HG03025 (cell line): ENCODE data around the gene LRRC47.

Experiments
- ATAC-seq: cut with Tn5 transposase; IDR thresholded peaks from one replicate; pipeline ENCODE4 v1.9.1; 2021; ENCODE audit warnings: mild to moderate bottlenecking, moderate library complexity; ENCODE audit not compliant: unreplicated experiment, low FRiP score

Gene LRRC47

GRCh38 chr1:3796215-3797061, at the start of gene LRRC47:
Gene LRRC47 (minus strand): TSS chr1:3796498. CDS start chr1:3796476, 22 bp downstream.
- peak; percentile 84 for ATAC-seq

- ATAC-seq: no peak
Measured at GRCh38 chr1:3842912-3843311, 46.6 kb upstream of the LRRC47 start.

- ATAC-seq: no peak
Measured at GRCh38 chr1:3841491-3841890, 45.2 kb upstream of the LRRC47 start.

GRCh38 chr1:3838788-3839187, 42.5 kb upstream of the LRRC47 start:
- ATAC-seq: no peak

GRCh38 chr1:3837685-3838084, 41.4 kb upstream of the LRRC47 start:
- no peak for ATAC-seq

DNA sequence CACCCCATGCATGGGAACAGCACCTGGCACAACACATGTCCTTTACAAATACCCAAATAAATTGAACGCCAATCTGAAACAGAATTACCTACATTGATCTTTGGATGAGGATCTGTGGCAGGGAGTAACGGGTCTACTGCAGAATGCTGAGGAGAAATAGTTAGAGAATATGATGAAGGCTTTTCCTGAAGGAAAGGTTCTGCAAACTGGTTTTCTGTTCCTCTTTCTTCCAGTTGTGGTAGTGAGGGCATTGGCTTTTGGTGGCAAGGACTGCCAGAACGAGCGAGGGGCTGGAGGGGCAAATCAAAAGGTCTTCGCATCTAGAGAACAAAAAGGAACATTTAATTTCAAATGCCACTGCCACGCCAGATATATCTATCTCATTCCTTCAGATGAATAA, 40.9 kb upstream of the LRRC47 start:
- ATAC-seq: no peak

GRCh38 chr1:3836421-3836820, 40.1 kb upstream of the LRRC47 start:
- no peak for ATAC-seq

DNA sequence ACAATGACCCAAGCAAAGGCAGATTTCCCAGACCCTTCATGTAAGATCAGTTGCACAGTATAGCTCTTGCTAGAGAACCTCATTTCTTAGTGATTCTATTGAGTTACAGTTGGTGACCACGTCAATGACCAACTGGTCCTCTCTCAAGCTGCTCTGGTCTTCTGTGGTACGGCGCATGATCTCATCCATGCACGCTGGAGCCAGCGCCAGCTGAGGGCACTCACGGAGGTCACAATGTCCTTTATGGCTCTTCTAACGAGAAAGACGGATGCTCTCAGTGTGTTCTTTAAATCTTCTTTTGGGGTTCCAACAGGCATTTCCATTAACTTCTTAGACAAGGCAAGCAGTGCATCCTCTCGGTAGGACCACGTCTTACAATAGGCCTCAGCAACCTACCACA, 38.4 kb upstream of the LRRC47 start:
- no peak for ATAC-seq

DNA sequence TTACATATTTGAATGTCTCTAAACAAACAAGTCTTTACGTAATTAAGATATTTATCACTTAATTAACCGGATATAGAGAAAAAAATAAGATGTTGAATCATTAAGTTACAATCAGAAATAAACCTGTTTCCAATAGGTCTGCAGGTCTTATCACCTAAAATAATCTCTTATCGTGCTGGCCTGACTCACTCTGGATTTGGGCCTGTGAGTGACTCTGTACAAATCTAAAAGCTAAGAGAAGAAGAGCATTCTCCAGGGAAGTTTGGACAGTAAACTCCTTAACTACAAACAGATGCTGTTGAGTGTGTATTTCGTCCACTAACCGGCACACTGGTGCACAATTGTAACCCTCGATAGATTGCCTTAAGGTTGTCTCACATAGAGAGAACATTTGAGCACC, 35.4 kb upstream of the LRRC47 start:
- ATAC-seq: no peak

DNA sequence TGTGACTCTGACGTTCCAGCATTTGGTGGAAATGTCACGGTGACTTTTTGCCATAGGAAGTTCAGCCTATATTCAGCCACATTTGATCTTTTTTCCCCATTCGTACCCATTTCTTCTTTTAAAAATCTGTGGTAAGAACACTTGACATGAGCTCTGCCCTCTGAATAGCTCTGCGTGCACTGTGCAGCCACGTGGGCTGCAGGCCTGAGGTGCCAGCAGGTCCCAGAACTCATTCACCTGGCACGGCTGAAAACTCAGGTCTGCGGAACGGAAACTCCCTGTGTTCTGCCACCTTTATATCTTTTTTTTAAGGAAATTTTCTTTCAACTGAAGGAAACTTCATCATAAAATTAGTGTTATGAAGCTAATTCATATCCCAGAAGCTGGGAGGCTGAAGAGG, 32.1 kb upstream of the LRRC47 start:
- ATAC-seq: no peak

DNA sequence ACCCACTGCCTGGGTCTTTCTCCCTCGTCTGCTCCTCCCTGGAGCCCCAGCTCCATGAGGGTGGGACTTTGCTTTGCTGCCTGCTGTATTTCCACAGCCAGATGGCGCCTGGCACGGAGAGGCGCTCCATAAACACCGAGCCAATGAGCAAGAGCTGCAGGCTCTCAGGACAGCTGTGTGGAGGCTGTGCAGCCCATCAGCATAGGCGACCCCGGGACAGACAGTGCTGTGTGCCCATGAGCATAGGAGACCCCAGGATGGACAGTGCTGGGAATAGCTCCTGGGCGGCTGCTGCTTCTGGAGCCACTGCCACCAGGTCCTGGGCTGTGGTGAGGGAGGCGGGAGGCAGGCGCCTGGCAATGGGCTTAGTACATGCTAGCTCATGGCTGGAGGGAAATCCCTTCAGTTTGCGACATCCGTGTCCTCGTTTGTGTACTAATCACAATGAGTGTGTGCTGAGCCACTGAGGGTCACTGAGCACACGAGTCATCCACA, 31.6 kb upstream of the LRRC47 start:
- ATAC-seq: no peak

- no peak for ATAC-seq
Measured at GRCh38 chr1:3825356-3825755, 29.1 kb upstream of the LRRC47 start.

DNA sequence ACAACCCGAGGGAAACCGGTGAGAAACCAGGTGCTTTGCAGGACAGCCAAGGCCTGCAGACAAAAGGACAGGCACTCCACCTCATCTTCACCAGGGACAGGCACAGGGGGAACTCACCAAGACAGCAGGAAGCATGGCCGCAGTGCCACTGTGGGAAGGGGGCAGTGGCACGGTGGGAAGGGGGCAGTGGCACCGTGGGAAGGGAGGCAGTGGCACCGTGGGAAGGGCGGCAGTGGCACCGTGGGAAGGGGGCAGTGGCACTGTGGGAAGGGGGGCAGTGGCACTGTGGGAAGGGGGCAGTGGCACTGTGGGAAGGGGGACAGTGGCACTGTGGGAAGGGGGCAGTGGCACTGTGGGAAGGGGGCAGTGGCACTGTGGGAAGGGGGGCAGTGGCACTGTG, 28.4 kb upstream of the LRRC47 start:
- ATAC-seq: no peak

- ATAC-seq: no peak
Measured at GRCh38 chr1:3822421-3822820, 26.1 kb upstream of the LRRC47 start.

DNA sequence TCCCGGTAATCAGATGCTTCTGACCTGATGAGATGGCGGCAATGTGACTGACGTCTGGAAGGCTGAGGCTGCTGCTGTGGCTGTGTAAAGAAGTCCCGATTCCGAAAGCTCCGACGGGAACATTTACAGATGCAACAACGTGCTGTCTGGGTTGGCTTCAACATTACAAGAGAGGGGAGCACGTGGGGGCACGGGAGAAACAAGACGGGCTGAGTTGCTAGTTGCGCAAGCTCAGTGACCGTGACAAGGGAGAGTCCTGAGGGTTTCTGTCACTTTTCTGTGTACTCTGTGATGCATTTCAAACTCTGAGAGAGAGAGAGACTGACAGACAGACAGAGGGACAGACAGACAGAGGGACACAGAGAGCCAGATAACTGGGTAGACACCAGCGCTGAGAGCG, 25.6 kb upstream of the LRRC47 start:
- no peak for ATAC-seq

GRCh38 chr1:3821447-3821846, 25.1 kb upstream of the LRRC47 start:
- ATAC-seq: no peak

GRCh38 chr1:3821004-3821403, 24.7 kb upstream of the LRRC47 start:
- no peak for ATAC-seq

DNA sequence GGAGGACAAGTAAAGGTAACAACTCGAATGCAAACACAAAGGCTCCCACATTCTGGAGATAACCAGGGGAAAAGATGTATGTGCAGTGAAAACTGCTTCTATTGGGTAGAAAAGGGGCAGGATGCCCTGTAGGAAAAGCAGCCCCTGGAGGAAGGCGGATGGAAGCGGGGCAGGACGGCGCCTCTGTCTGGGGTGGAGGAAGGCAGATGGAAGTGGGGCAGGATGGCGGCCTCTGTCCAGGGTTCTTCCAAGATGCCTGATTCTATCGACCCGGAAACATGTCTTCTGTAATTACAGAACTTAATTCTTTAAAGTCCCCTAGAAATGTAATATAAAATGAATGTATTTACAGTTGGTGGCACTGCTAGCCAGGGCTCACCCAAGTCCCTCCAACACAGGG, 24.0 kb upstream of the LRRC47 start:
- no peak for ATAC-seq

DNA sequence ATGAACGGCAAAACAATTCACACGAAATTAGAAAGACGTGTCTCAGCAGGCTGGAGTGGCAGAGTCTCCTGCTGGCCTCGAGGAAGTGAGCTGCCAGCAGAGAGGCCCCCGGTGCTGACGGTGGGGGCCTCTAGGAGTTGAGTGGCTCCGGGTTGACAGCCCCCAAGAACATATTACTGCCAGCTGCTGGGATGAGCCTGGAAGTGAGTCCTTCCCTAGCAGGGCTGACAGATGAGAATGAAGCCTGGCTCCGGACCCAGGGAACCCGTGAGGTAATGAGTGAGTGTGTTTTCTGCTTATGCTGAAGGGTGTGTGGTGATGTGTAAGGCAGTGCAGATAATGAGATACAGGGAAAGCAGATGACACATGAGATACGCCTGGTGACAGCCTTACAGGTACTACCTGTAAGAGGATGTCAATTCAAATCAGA, 23.5 kb upstream of the LRRC47 start:
- ATAC-seq: no peak

DNA sequence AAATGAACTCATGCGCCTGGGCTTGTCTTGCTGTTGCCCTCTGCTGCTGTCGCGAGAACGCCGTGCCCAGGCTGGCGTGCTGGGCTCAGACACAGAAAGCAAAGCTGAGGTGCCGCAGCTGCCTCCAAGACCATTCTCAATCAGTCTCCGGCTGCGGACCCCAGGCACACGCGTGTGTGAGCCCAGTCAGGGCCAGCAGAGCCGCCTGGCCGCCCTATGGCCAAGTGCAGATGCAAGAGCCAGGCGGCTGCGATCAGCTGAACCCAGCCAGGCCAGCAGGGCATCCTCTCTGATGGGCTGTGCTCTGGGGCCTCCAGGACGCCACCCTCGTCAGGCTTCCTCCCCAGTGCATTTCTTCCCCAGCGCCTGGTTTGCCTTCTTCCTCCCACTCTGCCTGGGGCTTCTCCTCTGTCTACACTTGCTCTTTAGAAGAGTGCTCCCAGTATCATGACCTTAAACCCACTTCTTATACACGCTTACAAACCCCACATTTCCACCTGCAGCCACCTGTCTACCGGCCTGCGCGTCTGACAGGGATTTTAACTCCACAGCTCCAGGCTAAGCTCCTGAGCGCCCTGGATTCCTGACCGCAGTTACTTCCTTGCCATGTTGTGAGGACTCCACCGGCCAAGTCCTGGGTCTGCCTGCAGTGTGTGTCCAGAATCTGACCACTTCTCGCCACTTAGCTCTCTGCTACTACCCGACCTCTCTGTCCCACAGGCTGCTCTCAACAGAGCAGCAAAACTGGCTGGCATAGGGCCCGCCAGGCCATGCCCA, 21.7 kb upstream of the LRRC47 start:
- ATAC-seq: no peak

DNA sequence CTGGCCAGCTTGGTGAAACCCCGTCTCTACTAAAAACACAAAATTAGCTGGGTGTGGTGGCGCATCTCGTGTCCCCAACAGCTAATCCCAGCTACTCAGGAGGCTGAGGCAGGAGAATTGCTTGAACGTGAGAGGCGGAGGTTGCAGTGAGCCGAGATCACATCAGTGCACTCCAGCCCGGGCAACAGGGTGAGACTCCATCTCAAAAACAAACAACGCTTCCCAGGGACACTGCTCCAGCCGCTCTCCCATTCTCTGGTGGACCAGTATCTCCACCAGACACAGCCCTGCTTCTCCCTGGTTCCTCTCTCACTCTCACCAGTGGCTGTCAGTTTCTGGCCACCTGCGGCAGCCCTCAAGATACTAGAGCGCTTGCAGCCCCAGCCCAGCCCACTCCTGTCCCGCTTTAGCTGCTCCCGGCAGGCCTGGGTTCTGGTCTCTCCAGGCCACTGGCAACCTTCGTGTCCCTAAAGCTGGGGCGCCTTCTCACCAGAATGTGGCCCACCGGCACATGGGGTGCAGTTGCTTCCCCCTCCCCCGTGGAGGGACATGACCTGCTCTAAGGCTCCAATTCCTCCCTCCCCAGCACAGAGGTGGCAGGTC, 20.9 kb upstream of the LRRC47 start:
- ATAC-seq: no peak
